ENCODE measurements around the gene ARHGAP15. TPM values are rescaled to one million over a fixed set of nuclear protein-coding genes. Genes with fewer than 3 reads are reported as not detected.

The ARHGAP15 gene
- total RNA-seq, 1 donor from 2014 or later, result 54.1 TPM

- Mint-ChIP-seq H3K36me3 (ENCODE audit: low read depth) (peaks cover 82% of the 10 kb centered on the region), H3K27me3 (ENCODE audit: low read depth) (no peaks in the 10 kb centered on the region), H3K9me3 (peaks cover 30% of the 10 kb centered on the region), H3K4me1 (ENCODE audit: low read depth) (peaks cover 2% of the 10 kb centered on the region), H3K4me3 (ENCODE audit: low read depth) (no peak overlapping the region), H3K27ac (no peak overlapping the region)
- no peak for DNase-seq (ENCODE audit: low spot score)
- intact Hi-C loops (cut with micrococcal nuclease), result no loop called here
Measured at GRCh38 chr2:143710196-143710595, 581.0 kb downstream of the ARHGAP15 start.

GRCh38 chr2:143710879-143711278, 581.7 kb downstream of the ARHGAP15 start:
- Mint-ChIP-seq H3K27ac (no peak overlapping the region), H3K4me1 (ENCODE audit: low read depth) (peaks cover 2% of the 10 kb centered on the region), H3K9me3 (peaks cover 30% of the 10 kb centered on the region), H3K36me3 (ENCODE audit: low read depth) (peaks cover 77% of the 10 kb centered on the region), H3K4me3 (ENCODE audit: low read depth) (no peak overlapping the region), H3K27me3 (ENCODE audit: low read depth) (no peaks in the 10 kb centered on the region)
- intact Hi-C loops (cut with micrococcal nuclease), result no loop called here
- DNase-seq (ENCODE audit: low spot score), result no peak

GRCh38 chr2:143716522-143716921, 587.3 kb downstream of the ARHGAP15 start:
- peaks cover 11% of the 10 kb centered on the region for H3K9me3 Mint-ChIP-seq
- no peak for DNase-seq (ENCODE audit: low spot score)

GRCh38 chr2:143717053-143717452, 587.8 kb downstream of the ARHGAP15 start:
- no peak for DNase-seq (ENCODE audit: low spot score)
- no peak overlapping the region for H3K27ac Mint-ChIP-seq
- peaks cover 50% of the 10 kb centered on the region for H3K36me3 Mint-ChIP-seq (ENCODE audit: low read depth)
- H3K4me1 Mint-ChIP-seq (ENCODE audit: low read depth), result peaks cover 2% of the 10 kb centered on the region
- no peaks in the 10 kb centered on the region for H3K27me3 Mint-ChIP-seq (ENCODE audit: low read depth)
- H3K9me3 Mint-ChIP-seq, result peaks cover 6% of the 10 kb centered on the region
- H3K4me3 Mint-ChIP-seq (ENCODE audit: low read depth), result no peak overlapping the region
- intact Hi-C loops (cut with micrococcal nuclease), result no loop called here

More at GRCh38 chr2:143716522-143716921, 587.3 kb downstream of the ARHGAP15 start:
- H3K27ac Mint-ChIP-seq, result no peak overlapping the region
- H3K36me3 Mint-ChIP-seq (ENCODE audit: low read depth), result peaks cover 55% of the 10 kb centered on the region
- no peaks in the 10 kb centered on the region for H3K27me3 Mint-ChIP-seq (ENCODE audit: low read depth)
- peaks cover 2% of the 10 kb centered on the region for H3K4me1 Mint-ChIP-seq (ENCODE audit: low read depth)
- no peak overlapping the region for H3K4me3 Mint-ChIP-seq (ENCODE audit: low read depth)
- intact Hi-C loops (cut with micrococcal nuclease), result no loop called here

- intact Hi-C loops (cut with micrococcal nuclease), result no loop called here
- H3K27me3 Mint-ChIP-seq (ENCODE audit: low read depth), result no peaks in the 10 kb centered on the region
- peaks cover 2% of the 10 kb centered on the region for H3K4me1 Mint-ChIP-seq (ENCODE audit: low read depth)
- H3K4me3 Mint-ChIP-seq (ENCODE audit: low read depth), result no peak overlapping the region
- H3K9me3 Mint-ChIP-seq, result no peaks in the 10 kb centered on the region
- DNase-seq (ENCODE audit: low spot score), result no peak
- no peak overlapping the region for H3K27ac Mint-ChIP-seq
- peaks cover 44% of the 10 kb centered on the region for H3K36me3 Mint-ChIP-seq (ENCODE audit: low read depth)
Measured at GRCh38 chr2:143717536-143718168, 588.4 kb downstream of the ARHGAP15 start.

GRCh38 chr2:143718745-143719144, 589.5 kb downstream of the ARHGAP15 start:
- H3K4me3 Mint-ChIP-seq (ENCODE audit: low read depth), result no peak overlapping the region

GRCh38 chr2:143719406-143719805, 590.2 kb downstream of the ARHGAP15 start:
- Mint-ChIP-seq H3K27ac (no peak overlapping the region), H3K4me1 (ENCODE audit: low read depth) (peaks cover 2% of the 10 kb centered on the region), H3K36me3 (ENCODE audit: low read depth) (peaks cover 29% of the 10 kb centered on the region), H3K9me3 (no peaks in the 10 kb centered on the region), H3K4me3 (ENCODE audit: low read depth) (no peak overlapping the region), H3K27me3 (ENCODE audit: low read depth) (no peaks in the 10 kb centered on the region)
- intact Hi-C loops (cut with micrococcal nuclease), result no loop called here
- no peak for DNase-seq (ENCODE audit: low spot score)

More at GRCh38 chr2:143718745-143719144, 589.5 kb downstream of the ARHGAP15 start:
- intact Hi-C loops (cut with micrococcal nuclease), result no loop called here
- H3K27ac Mint-ChIP-seq, result no peak overlapping the region
- H3K27me3 Mint-ChIP-seq (ENCODE audit: low read depth), result no peaks in the 10 kb centered on the region
- DNase-seq (ENCODE audit: low spot score), result no peak
- peaks cover 33% of the 10 kb centered on the region for H3K36me3 Mint-ChIP-seq (ENCODE audit: low read depth)
- H3K4me1 Mint-ChIP-seq (ENCODE audit: low read depth), result peaks cover 2% of the 10 kb centered on the region
- no peaks in the 10 kb centered on the region for H3K9me3 Mint-ChIP-seq

GRCh38 chr2:143720095-143720664, 591.0 kb downstream of the ARHGAP15 start:
- H3K4me3 Mint-ChIP-seq (ENCODE audit: low read depth), result no peak overlapping the region
- no peak for DNase-seq (ENCODE audit: low spot score)
- intact Hi-C loops (cut with micrococcal nuclease), result no loop called here
- H3K9me3 Mint-ChIP-seq, result no peaks in the 10 kb centered on the region
- H3K27ac Mint-ChIP-seq, result no peak overlapping the region
- no peaks in the 10 kb centered on the region for H3K27me3 Mint-ChIP-seq (ENCODE audit: low read depth)
- H3K4me1 Mint-ChIP-seq (ENCODE audit: low read depth), result peaks cover 2% of the 10 kb centered on the region
- peaks cover 23% of the 10 kb centered on the region for H3K36me3 Mint-ChIP-seq (ENCODE audit: low read depth)

- Mint-ChIP-seq H3K9me3 (no peaks in the 10 kb centered on the region), H3K36me3 (ENCODE audit: low read depth) (peaks cover 10% of the 10 kb centered on the region), H3K4me1 (ENCODE audit: low read depth) (peaks cover 15% of the 10 kb centered on the region), H3K27ac (no peak overlapping the region), H3K27me3 (ENCODE audit: low read depth) (no peaks in the 10 kb centered on the region), H3K4me3 (ENCODE audit: low read depth) (no peak overlapping the region)
- intact Hi-C loops (cut with micrococcal nuclease), result no loop called here
- DNase-seq (ENCODE audit: low spot score), result no peak
Measured at GRCh38 chr2:143725400-143725799, 596.2 kb downstream of the ARHGAP15 start.

- Mint-ChIP-seq H3K27ac (no peak overlapping the region), H3K4me1 (ENCODE audit: low read depth) (peaks cover 20% of the 10 kb centered on the region), H3K27me3 (ENCODE audit: low read depth) (no peaks in the 10 kb centered on the region), H3K9me3 (no peaks in the 10 kb centered on the region), H3K36me3 (ENCODE audit: low read depth) (peaks cover 10% of the 10 kb centered on the region), H3K4me3 (ENCODE audit: low read depth) (no peak overlapping the region)
- DNase-seq (ENCODE audit: low spot score), result no peak
- intact Hi-C loops (cut with micrococcal nuclease), result no loop called here
Measured at GRCh38 chr2:143726151-143726845, 597.1 kb downstream of the ARHGAP15 start.

GRCh38 chr2:143728498-143728897, 599.3 kb downstream of the ARHGAP15 start:
- Mint-ChIP-seq H3K4me1 (ENCODE audit: low read depth) (peaks cover 24% of the 10 kb centered on the region), H3K27ac (no peak overlapping the region), H3K4me3 (ENCODE audit: low read depth) (no peak overlapping the region), H3K9me3 (no peaks in the 10 kb centered on the region), H3K36me3 (ENCODE audit: low read depth) (peaks cover 10% of the 10 kb centered on the region), H3K27me3 (ENCODE audit: low read depth) (no peaks in the 10 kb centered on the region)
- DNase-seq (ENCODE audit: low spot score), result no peak
- intact Hi-C loops (cut with micrococcal nuclease), result no loop called here

GRCh38 chr2:143729296-143729814, 600.1 kb downstream of the ARHGAP15 start:
- Mint-ChIP-seq H3K9me3 (no peaks in the 10 kb centered on the region), H3K36me3 (ENCODE audit: low read depth) (peaks cover 15% of the 10 kb centered on the region), H3K4me1 (ENCODE audit: low read depth) (peaks cover 24% of the 10 kb centered on the region), H3K27ac (peak overlapping the region; percentile 79), H3K4me3 (ENCODE audit: low read depth) (peak overlapping the region; percentile 54), H3K27me3 (ENCODE audit: low read depth) (no peaks in the 10 kb centered on the region)
- intact Hi-C loops (cut with micrococcal nuclease), result no loop called here
- DNase-seq (ENCODE audit: low spot score), result no peak

Measured in activated T-helper 2 cell treated with anti-CD3 and anti-CD28 coated beads, Interferon-gamma antibody, Interleukin-2, Interleukin-4, amounts not matched to agents 10 μg/mL and 5 μg/mL and 100 μg/mL, durations not matched to agents 14 hours and 24 hours and 36 hours (primary cell).